Endothelial cell of umbilical vein (primary cell): ENCODE measurements around the gene TRERF1. TPM values are rescaled to one million over a fixed set of nuclear protein-coding genes. Genes with fewer than 3 reads are reported as not detected.

Experiments
- BruUV-seq: library from RNA; stranded (reverse); fragments of 400-500 nt; replicated peaks from 2 replicates; lab custom pipeline; 2021; lab: Mats Ljungman, UMichigan
- CTCF ChIA-PET: fragments of 300-600, 350-600 bp; sonication (Branson Sonifier 250); formaldehyde crosslinking; loops from one replicate; lab custom pipeline; 2021; ENCODE audit warnings: antibody characterized with exemption, inconsistent platforms; lab: Charles Lee
- POLR2A ChIA-PET: fragments of 300-600, 350-600 bp; sonication (Branson Sonifier 250); formaldehyde crosslinking; loops from one replicate; lab custom pipeline; 2021; ENCODE audit warnings: antibody characterized with exemption, inconsistent platforms; lab: Charles Lee
- DNase-seq: peaks from one replicate; pipeline ENCODE4 v3.0.0-alpha.2; 2011; ENCODE audit warnings: low read depth, low spot score
- FAIRE-seq: peaks from 2 replicates; lab custom pipeline; 2011; peaks lifted over from hg19 to GRCh38; lab: Jason Lieb, UNC
- H2AFZ ChIP-seq: 2 replicates; pipeline ENCODE4 v1.6.0; 2012; ENCODE audit warnings: low read depth, low read length, control low read depth, inconsistent platforms
- H3K27ac ChIP-seq: 2 replicates; pipeline ENCODE4 v1.5.1; 2011; ENCODE audit warnings: low read depth, mild to moderate bottlenecking, control low read depth, low read length, moderate library complexity; ENCODE audit not compliant: insufficient read depth
- H3K27me3 ChIP-seq, 2 experiments: 2 replicates each; pipeline versions ENCODE4 v1.6.0 to v1.6.1; 2011; ENCODE audit warnings: low read length in 2 of 2, mixed read lengths in 1 of 2; ENCODE audit not compliant: control insufficient read depth in 2 of 2, insufficient read depth in 2 of 2
- H3K36me3 ChIP-seq, 2 experiments: 2 replicates in 1 of 2; 3 replicates in 1 of 2; pipeline ENCODE4 v1.5.1; 2011; ENCODE audit warnings: low read length in 2 of 2, mild to moderate bottlenecking in 1 of 2, moderate library complexity in 1 of 2; ENCODE audit not compliant: control insufficient read depth in 2 of 2, insufficient read depth in 2 of 2; ENCODE audit errors: extremely low read depth in 1 of 2
- H3K4me1 ChIP-seq: 3 replicates; pipeline ENCODE4 v1.5.1; 2011; ENCODE audit warnings: mild to moderate bottlenecking, low read length; ENCODE audit not compliant: control insufficient read depth, insufficient read depth; ENCODE audit errors: extremely low read depth
- H3K4me2 ChIP-seq: 2 replicates; pipeline ENCODE4 v1.6.1; 2011; ENCODE audit warnings: low read length, control low read depth, mixed read lengths; ENCODE audit not compliant: insufficient read depth
- H3K4me3 ChIP-seq, 3 experiments: fragments of 200-600 bp in 1 of 3; sonication (generic), shearing (Covaris generic) in 1 of 3; replicated peaks in 1 of 3; 2 replicates each; pipeline ENCODE4 v1.5.1; 2011 to 2016; ENCODE audit warnings: control low read depth in 3 of 3, low read length in 3 of 3, mild to moderate bottlenecking in 2 of 3, inconsistent platforms in 1 of 3, low read depth in 1 of 3, moderate library complexity in 1 of 3; ENCODE audit not compliant: insufficient read depth in 1 of 3
- H3K79me2 ChIP-seq: 2 replicates; pipeline ENCODE4 v1.6.0; 2012; ENCODE audit warnings: low read length, inconsistent platforms; ENCODE audit not compliant: control insufficient read depth, insufficient read depth
- H3K9ac ChIP-seq: replicated peaks from 2 replicates; pipeline ENCODE3; 2011; ENCODE audit warnings: low read length, control low read depth; ENCODE audit not compliant: insufficient read depth; ENCODE audit errors: extremely low read depth
- H3K9me1 ChIP-seq: replicated peaks from 3 replicates; pipeline ENCODE4 v1.6.0; 2011; ENCODE audit warnings: mild to moderate bottlenecking, low read length; ENCODE audit not compliant: control insufficient read depth, insufficient read depth; ENCODE audit errors: extremely low read depth
- H3K9me3 ChIP-seq: replicated peaks from 2 replicates; pipeline ENCODE4 v1.5.1; 2012; ENCODE audit warnings: low read length, inconsistent platforms; ENCODE audit not compliant: control insufficient read depth, insufficient read depth
- H4K20me1 ChIP-seq: replicated peaks from 2 replicates; pipeline ENCODE3; 2011; ENCODE audit warnings: mild to moderate bottlenecking, low read length; ENCODE audit not compliant: control insufficient read depth, insufficient read depth; ENCODE audit errors: extremely low read depth
- EZH2 ChIP-seq: IDR thresholded peaks from 2 replicates; pipeline ENCODE4 v1.6.1; 2012; ENCODE audit warnings: borderline replicate concordance, low read depth, mild to moderate bottlenecking, moderate library complexity, low read length, inconsistent platforms; ENCODE audit not compliant: severe bottlenecking
- GATA2 ChIP-seq: IDR thresholded peaks from 2 replicates; pipeline ENCODE4 v1.7.0; 2011; ENCODE audit warnings: low read depth, mild to moderate bottlenecking, moderate library complexity, mixed read lengths, low read length; ENCODE audit not compliant: insufficient read length, insufficient read depth
- JUN ChIP-seq: IDR thresholded peaks from 2 replicates; pipeline ENCODE4 v1.6.1; 2011; ENCODE audit warnings: borderline replicate concordance, low read depth; ENCODE audit not compliant: insufficient read length, insufficient read depth
- MYC ChIP-seq: IDR thresholded peaks from one replicate; pipeline ENCODE4 v1.6.1; 2011; ENCODE audit warnings: mild to moderate bottlenecking, low read depth, low read length
- POLR2A ChIP-seq: IDR thresholded peaks from 2 replicates; pipeline ENCODE4 v1.6.1; 2012; ENCODE audit warnings: low read depth, mild to moderate bottlenecking, control low read depth, low read length
- POLR2AphosphoS5 ChIP-seq: IDR thresholded peaks from 2 replicates; pipeline ENCODE4 v1.6.1; 2012; ENCODE audit warnings: low read depth, mild to moderate bottlenecking, control low read depth, low read length, moderate library complexity; ENCODE audit not compliant: insufficient read depth
- dilution Hi-C: fragments of 300-500 bp; cut with MboI; formaldehyde crosslinking; loops from one replicate; pipeline ENCODE4 v1.15.0; 2019; ENCODE audit warnings: low sequenced_read_pairs; ENCODE audit not compliant: extremely low pct_ligation_motif_present
- intact Hi-C: fragments of 100-400 bp; cut with micrococcal nuclease; formaldehyde crosslinking; loops from one replicate; pipeline ENCODE4 v1.10.0; 2022
- polyA plus RNA-seq, 4 experiments: library from polyadenylated mRNA; depleted of rRNA in 3 of 4; stranded (reverse) in 3 of 4; unstranded in 1 of 4; fragments of >200 nt; gene quantifications; 2 replicates each; pipeline versions ENCODE4 v1.2.1 to v1.2.3, GENCODE V29; 2011 to 2012; ENCODE audit warnings: missing spikeins in 1 of 4
- total RNA-seq: library from RNA; stranded (reverse); gene quantifications from 2 replicates; pipeline ENCODE4 v1.2.3, GENCODE V29; 2021
- TF ChIP-seq, protein P1 (sequence below), 2 donors: IDR thresholded peaks; 1 replicate in 1 of 2; 2 replicates in 1 of 2; pipeline ENCODE4 v1.5.1; 2011; ENCODE audit warnings: low read length in 2 of 2, mild to moderate bottlenecking in 2 of 2, moderate library complexity in 2 of 2, control low read depth in 1 of 2, inconsistent platforms in 1 of 2, low read depth in 1 of 2; ENCODE audit not compliant: insufficient read depth in 1 of 2; ENCODE audit errors: extremely low read depth in 1 of 2

The TRERF1 gene
- total and polyA plus RNA-seq, 2 donors (not counting 3 experiments of a cell fraction or from before 2014, with no cell fraction given): 0.73 to 5.5 TPM

DNA sequence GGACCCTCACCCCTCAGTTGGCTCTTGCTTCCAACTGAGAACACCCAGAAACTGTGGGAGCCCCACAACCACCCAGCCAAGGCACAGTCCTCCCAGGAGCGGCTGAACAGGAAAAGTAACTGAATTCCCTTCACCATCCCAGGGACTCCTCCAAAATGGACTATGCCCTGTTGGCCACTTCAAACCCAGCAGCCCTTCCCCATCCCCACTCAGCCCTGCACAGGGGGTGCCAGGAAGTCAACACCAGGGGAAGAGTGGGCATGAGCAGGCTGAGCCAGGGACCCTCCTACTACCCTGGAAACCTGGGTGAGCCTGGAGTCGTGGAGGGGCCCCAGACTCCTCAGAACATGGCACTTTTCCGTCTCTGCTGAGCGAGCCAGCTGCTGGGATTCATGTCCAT, 267.3 kb downstream of the TRERF1 start:
- H3K27ac ChIP-seq: no peak overlapping the region
- no peaks in the 10 kb centered on the region for H4K20me1 ChIP-seq
- intact Hi-C loops: no loop called here
- dilution Hi-C loops: no loop called here
- H3K4me2 ChIP-seq: no peak overlapping the region
- H3K9ac ChIP-seq: no peak overlapping the region
- H3K4me1 ChIP-seq: no peaks in the 10 kb centered on the region
- BruUV-seq: no TSS peak
- H3K9me1 ChIP-seq: no peaks in the 10 kb centered on the region
- no peak overlapping the region for H2AFZ ChIP-seq
- H3K9me3 ChIP-seq: no peaks in the 10 kb centered on the region
- H3K36me3 ChIP-seq: no peaks in the 10 kb centered on the region
- ChIA-PET CTCF (interaction anchor here (1.2 to 1.8 kb wide), 2 partner anchors 9 to 20 kb away, joined by 3 to 5 read pairs; no protein-coding TSS in a partner anchor), POLR2A (no interaction called here)
- FAIRE-seq (no peak), DNase-seq (no peak)
- H3K27me3 ChIP-seq: peaks cover 2 to 8% of the 10 kb centered on the region in 2 experiments
- TF ChIP-seq MYC (no peak), EZH2 (no peak), GATA2 (no peak)
- TF ChIP-seq, protein P1, sequence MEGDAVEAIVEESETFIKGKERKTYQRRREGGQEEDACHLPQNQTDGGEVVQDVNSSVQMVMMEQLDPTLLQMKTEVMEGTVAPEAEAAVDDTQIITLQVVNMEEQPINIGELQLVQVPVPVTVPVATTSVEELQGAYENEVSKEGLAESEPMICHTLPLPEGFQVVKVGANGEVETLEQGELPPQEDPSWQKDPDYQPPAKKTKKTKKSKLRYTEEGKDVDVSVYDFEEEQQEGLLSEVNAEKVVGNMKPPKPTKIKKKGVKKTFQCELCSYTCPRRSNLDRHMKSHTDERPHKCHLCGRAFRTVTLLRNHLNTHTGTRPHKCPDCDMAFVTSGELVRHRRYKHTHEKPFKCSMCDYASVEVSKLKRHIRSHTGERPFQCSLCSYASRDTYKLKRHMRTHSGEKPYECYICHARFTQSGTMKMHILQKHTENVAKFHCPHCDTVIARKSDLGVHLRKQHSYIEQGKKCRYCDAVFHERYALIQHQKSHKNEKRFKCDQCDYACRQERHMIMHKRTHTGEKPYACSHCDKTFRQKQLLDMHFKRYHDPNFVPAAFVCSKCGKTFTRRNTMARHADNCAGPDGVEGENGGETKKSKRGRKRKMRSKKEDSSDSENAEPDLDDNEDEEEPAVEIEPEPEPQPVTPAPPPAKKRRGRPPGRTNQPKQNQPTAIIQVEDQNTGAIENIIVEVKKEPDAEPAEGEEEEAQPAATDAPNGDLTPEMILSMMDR (IDR thresholded peaks at IDR 0.05; ENCODE audit: extremely low read depth in 1 of 2, insufficient read depth in 1 of 2, low read depth in 1 of 2, low read length in 2 of 2): no peak
- H3K79me2 ChIP-seq: no peaks in the 10 kb centered on the region
- no peak overlapping the region for H3K4me3 ChIP-seq

GRCh38 chr6:42182101-42182500, 269.6 kb downstream of the TRERF1 start:
- TF ChIP-seq, protein P1 (IDR thresholded peaks at IDR 0.05; ENCODE audit: extremely low read depth in 1 of 2, insufficient read depth in 1 of 2, low read depth in 1 of 2, low read length in 2 of 2): no peak
- TF ChIP-seq JUN (no peak), POLR2AphosphoS5 (no peak), EZH2 (no peak), POLR2A (no peak)
- dilution Hi-C loops: no loop called here
- H3K27me3 ChIP-seq: peaks cover 2 to 8% of the 10 kb centered on the region in 2 experiments
- no peaks in the 10 kb centered on the region for H3K79me2 ChIP-seq
- ChIA-PET CTCF (no interaction called here), POLR2A (no interaction called here)
- no peak overlapping the region for H3K4me3 ChIP-seq
- no peaks in the 10 kb centered on the region for H4K20me1 ChIP-seq
- no peak overlapping the region for H3K9ac ChIP-seq
- no peak overlapping the region for H3K4me2 ChIP-seq
- H2AFZ ChIP-seq: no peak overlapping the region
- FAIRE-seq: no peak
- no peaks in the 10 kb centered on the region for H3K9me1 ChIP-seq
- BruUV-seq: no TSS peak
- no peak overlapping the region for H3K27ac ChIP-seq
- no peaks in the 10 kb centered on the region for H3K4me1 ChIP-seq
- DNase-seq: no peak
- intact Hi-C loops: no loop called here
- H3K9me3 ChIP-seq: no peaks in the 10 kb centered on the region
- H3K36me3 ChIP-seq: no peaks in the 10 kb centered on the region
